Measurements from ENCODE around the gene TTN.
A peak's percentile ranks its signal among the peaks of the same experiment; 100 is the strongest.
"Not testable (repeated sequence)": the region's sequence is repeated elsewhere in the genome, so short reads cannot be mapped to it uniquely, and the experiment has no call there.

Gene TTN

GRCh38 chr2:178689808-178690207 is 117.4 kb downstream of the TTN start:
- no peak for TF ChIP-seq ELF4 (IDR thresholded peaks at IDR 0.05)
- no peak for DNase-seq (ENCODE audit: extremely low spot score)
- ChIA-PET POLR2A (no interaction called here), CTCF (interaction anchor here (1.6 kb wide), 1 partner anchor 11 kb away, joined by 5 read pairs; no protein-coding TSS in a partner anchor)

DNA sequence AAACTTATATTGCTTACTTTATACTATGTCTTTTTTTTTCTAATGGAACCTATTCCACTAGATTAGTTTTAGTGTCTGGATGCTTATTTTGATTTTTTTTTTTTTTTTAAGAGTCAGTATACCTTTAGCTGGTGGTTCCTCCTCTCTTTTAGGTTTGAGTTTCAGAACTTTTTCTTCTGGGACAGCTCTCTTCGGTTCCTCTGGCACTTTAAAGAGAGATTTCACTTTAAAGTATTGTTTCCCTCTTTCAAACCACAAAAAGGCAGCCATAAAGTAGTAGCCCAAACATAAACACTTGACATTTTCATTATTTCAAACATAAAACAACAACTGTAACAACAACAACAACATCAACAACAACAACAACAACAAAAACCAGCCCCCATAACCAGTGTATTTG is 123.3 kb downstream of the TTN start:
- no peak for DNase-seq (ENCODE audit: extremely low spot score)
- CTCF ChIA-PET, result interaction anchor here (0.6 to 1.1 kb wide), 2 partner anchors 9 to 17 kb away, joined by 3 read pairs; no protein-coding TSS in a partner anchor
- TF ChIP-seq ARNT (IDR thresholded peaks at IDR 0.05) (no peak), ZNF384 (IDR thresholded peaks at IDR 0.05) (no peak), FOXM1 (IDR thresholded peaks at IDR 0.05; ENCODE audit: borderline replicate concordance) (no peak)
- POLR2A ChIA-PET, result no interaction called here

DNA sequence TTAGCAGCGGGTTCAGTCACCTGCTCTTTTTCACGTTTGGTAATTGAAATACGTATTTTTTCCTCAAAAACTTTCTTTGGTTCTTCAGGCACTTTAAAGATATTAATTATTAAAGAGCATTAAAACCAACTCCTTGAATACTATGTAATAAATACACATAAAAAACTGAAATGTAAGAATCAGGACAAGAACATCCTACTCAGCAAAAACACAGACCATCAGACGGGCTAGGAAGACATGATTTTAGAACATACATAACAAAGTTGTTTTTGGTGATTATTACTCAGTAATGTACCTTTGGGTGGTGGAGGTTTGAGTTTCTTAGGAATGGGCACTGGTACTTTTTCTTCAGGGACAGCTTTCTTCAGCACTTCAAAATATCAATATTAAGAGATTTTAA is 126.1 kb downstream of the TTN start:
- no peak for DNase-seq (ENCODE audit: extremely low spot score)
- TF ChIP-seq, protein P1, sequence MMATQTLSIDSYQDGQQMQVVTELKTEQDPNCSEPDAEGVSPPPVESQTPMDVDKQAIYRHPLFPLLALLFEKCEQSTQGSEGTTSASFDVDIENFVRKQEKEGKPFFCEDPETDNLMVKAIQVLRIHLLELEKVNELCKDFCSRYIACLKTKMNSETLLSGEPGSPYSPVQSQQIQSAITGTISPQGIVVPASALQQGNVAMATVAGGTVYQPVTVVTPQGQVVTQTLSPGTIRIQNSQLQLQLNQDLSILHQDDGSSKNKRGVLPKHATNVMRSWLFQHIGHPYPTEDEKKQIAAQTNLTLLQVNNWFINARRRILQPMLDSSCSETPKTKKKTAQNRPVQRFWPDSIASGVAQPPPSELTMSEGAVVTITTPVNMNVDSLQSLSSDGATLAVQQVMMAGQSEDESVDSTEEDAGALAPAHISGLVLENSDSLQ (IDR thresholded peaks at IDR 0.05), result no peak
- no peak for TF ChIP-seq ELF4 (IDR thresholded peaks at IDR 0.05)
- no peak for TF ChIP-seq SP1 (IDR thresholded peaks at IDR 0.05)
- ChIA-PET POLR2A (no interaction called here), CTCF (no interaction called here)

GRCh38 chr2:178679891-178680290 is 127.3 kb downstream of the TTN start:
- no peak for TF ChIP-seq TARDBP (IDR thresholded peaks at IDR 0.05)
- ChIA-PET POLR2A (no interaction called here), CTCF (no interaction called here)
- no peak for DNase-seq (ENCODE audit: extremely low spot score)

- ChIA-PET POLR2A (no interaction called here), CTCF (no interaction called here)
- no peak for DNase-seq (ENCODE audit: extremely low spot score)
- TF ChIP-seq BHLHE40 (IDR thresholded peaks at IDR 0.05; ENCODE audit: borderline replicate concordance), result no peak
- no peak for TF ChIP-seq FOXK2 (IDR thresholded peaks at IDR 0.05)
- TF ChIP-seq HDGF (IDR thresholded peaks at IDR 0.05; ENCODE audit: borderline replicate concordance), result no peak
- TF ChIP-seq FOXA1 (IDR thresholded peaks at IDR 0.05), result no peak
- TF ChIP-seq ZNF384 (IDR thresholded peaks at IDR 0.05), result no peak
- TF ChIP-seq CTBP1 (IDR thresholded peaks at IDR 0.05; ENCODE audit: borderline replicate concordance), result no peak
- TF ChIP-seq SUZ12 (IDR thresholded peaks at IDR 0.05), result no peak
- TF ChIP-seq SP1 (IDR thresholded peaks at IDR 0.05), result no peak
- TF ChIP-seq ELF4 (IDR thresholded peaks at IDR 0.05), result no peak
- TF ChIP-seq FOXM1 (IDR thresholded peaks at IDR 0.05; ENCODE audit: borderline replicate concordance), result no peak
- TF ChIP-seq LEF1 (IDR thresholded peaks at IDR 0.05; ENCODE audit: borderline replicate concordance), result no peak
- TF ChIP-seq L3MBTL2 (conservative IDR thresholded peaks at IDR 0.05), result no peak
- no peak for TF ChIP-seq NFRKB (IDR thresholded peaks at IDR 0.05)
- no peak for TF ChIP-seq TARDBP (IDR thresholded peaks at IDR 0.05)
- TF ChIP-seq ARNT (IDR thresholded peaks at IDR 0.05), result no peak
- TF ChIP-seq, protein P1 (IDR thresholded peaks at IDR 0.05), result no peak
Measured at GRCh38 chr2:178677599-178677998, 129.6 kb downstream of the TTN start.

DNA sequence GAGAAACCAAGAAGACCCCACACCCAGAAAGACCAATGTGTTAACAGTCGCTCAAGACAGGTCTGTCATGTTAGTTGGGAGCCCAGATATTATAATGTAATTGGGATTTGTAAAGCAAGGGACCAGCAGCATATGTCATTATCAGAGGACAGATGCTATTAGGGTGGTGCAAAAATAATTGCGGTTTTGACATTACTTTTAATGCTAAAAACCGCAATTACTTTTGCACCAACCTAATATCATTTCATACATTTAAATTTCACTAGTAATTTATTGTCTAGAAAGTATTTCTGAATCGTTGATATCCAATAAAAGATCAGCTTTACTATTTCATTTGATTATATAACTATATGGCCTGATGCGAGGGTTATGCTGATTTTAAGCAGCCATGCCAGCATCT is 131.2 kb downstream of the TTN start:
- TF ChIP-seq ELF4 (IDR thresholded peaks at IDR 0.05) (peak; percentile 40; the same call in 1 of the 2 replicates), BHLHE40 (IDR thresholded peaks at IDR 0.05; ENCODE audit: borderline replicate concordance) (no peak)
- POLR2A ChIA-PET, result no interaction called here
- no peak for DNase-seq (ENCODE audit: extremely low spot score)
- CTCF ChIA-PET, result no interaction called here

GRCh38 chr2:178674122-178674521 is 133.1 kb downstream of the TTN start:
- TF ChIP-seq FOXA1 (IDR thresholded peaks at IDR 0.05), result no peak
- TF ChIP-seq BHLHE40 (IDR thresholded peaks at IDR 0.05; ENCODE audit: borderline replicate concordance), result no peak
- TF ChIP-seq SUZ12 (IDR thresholded peaks at IDR 0.05), result no peak
- no peak for TF ChIP-seq ARNT (IDR thresholded peaks at IDR 0.05)
- no peak for TF ChIP-seq TARDBP (IDR thresholded peaks at IDR 0.05)
- no peak for TF ChIP-seq CTBP1 (IDR thresholded peaks at IDR 0.05; ENCODE audit: borderline replicate concordance)
- no peak for TF ChIP-seq FOXK2 (IDR thresholded peaks at IDR 0.05)
- peak; percentile 6 for DNase-seq (ENCODE audit: extremely low spot score)
- ChIA-PET POLR2A (no interaction called here), CTCF (no interaction called here)

GRCh38 chr2:178666458-178666857 is 140.8 kb downstream of the TTN start:
- TF ChIP-seq CTBP1 (IDR thresholded peaks at IDR 0.05; ENCODE audit: borderline replicate concordance) (no peak), ZNF384 (IDR thresholded peaks at IDR 0.05) (no peak), HDGF (IDR thresholded peaks at IDR 0.05; ENCODE audit: borderline replicate concordance) (no peak), FOXM1 (IDR thresholded peaks at IDR 0.05; ENCODE audit: borderline replicate concordance) (no peak), ELF4 (IDR thresholded peaks at IDR 0.05) (no peak), NFRKB (IDR thresholded peaks at IDR 0.05) (no peak), LEF1 (IDR thresholded peaks at IDR 0.05; ENCODE audit: borderline replicate concordance) (no peak), ARNT (IDR thresholded peaks at IDR 0.05) (no peak), FOXA1 (IDR thresholded peaks at IDR 0.05) (no peak), BHLHE40 (IDR thresholded peaks at IDR 0.05; ENCODE audit: borderline replicate concordance) (no peak), L3MBTL2 (conservative IDR thresholded peaks at IDR 0.05) (no peak), TARDBP (IDR thresholded peaks at IDR 0.05) (no peak), SUZ12 (IDR thresholded peaks at IDR 0.05) (no peak)
- TF ChIP-seq, protein P1 (IDR thresholded peaks at IDR 0.05), result no peak
- ChIA-PET CTCF (no interaction called here), POLR2A (no interaction called here)
- DNase-seq (ENCODE audit: extremely low spot score), result no peak

GRCh38 chr2:178658480-178658879 is 148.7 kb downstream of the TTN start:
- CTCF ChIA-PET; DNase-seq (ENCODE audit: extremely low spot score); POLR2A ChIA-PET: not testable (repeated sequence)
